HG03457 (cell line): ENCODE data around the gene SH3BP4.
"Not testable (repeated sequence)": the region's sequence is repeated elsewhere in the genome, so short reads cannot be mapped to it uniquely, and the experiment has no call there.

ENCODE experiments used
- ATAC-seq: cut with Tn5 transposase; IDR thresholded peaks from one replicate; pipeline ENCODE4 v1.9.1; 2021; ENCODE audit warnings: moderate number of reproducible peaks; ENCODE audit not compliant: unreplicated experiment

SH3BP4 gene

DNA sequence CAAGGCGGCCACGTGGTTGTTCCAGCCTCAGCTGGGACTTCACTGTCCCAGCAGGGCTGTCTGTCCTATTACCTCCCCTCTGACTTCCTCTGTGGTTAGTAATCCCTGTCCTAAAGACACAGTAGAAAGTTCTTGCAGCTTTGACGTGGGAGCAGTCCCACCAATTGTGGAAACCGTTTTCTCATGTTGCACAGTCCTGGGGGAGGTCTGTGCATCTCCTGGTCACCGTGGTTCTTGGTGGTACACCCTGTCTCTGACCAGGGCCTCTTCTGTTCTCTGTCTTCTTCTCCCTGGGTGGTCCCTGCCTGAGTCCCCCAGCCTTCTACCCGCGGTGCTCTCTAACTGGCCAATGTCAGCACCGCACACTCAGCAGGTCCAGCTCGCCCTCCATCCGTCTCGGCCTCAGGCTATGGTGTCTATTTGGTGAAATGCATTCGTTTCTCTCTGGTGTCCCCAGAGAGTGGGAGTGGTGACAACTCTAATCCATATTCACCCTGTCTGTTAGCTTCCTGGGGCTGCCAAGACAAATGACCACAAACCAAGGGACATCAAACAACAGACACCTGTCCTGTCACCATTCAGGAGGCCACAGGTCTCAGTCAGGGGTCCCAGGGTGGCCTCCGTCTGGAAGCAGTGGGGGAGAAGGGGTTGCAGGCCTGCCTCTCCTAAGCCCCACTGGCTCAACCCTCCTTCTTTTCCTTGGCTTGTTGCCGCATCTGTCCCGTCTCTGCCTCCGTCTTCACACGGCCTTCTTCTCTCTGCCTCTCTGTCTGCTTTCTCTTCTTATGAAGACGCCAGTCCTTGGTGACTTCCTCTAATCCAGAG is 99.8 kb downstream of the SH3BP4 start:
- ATAC-seq: no peak

DNA sequence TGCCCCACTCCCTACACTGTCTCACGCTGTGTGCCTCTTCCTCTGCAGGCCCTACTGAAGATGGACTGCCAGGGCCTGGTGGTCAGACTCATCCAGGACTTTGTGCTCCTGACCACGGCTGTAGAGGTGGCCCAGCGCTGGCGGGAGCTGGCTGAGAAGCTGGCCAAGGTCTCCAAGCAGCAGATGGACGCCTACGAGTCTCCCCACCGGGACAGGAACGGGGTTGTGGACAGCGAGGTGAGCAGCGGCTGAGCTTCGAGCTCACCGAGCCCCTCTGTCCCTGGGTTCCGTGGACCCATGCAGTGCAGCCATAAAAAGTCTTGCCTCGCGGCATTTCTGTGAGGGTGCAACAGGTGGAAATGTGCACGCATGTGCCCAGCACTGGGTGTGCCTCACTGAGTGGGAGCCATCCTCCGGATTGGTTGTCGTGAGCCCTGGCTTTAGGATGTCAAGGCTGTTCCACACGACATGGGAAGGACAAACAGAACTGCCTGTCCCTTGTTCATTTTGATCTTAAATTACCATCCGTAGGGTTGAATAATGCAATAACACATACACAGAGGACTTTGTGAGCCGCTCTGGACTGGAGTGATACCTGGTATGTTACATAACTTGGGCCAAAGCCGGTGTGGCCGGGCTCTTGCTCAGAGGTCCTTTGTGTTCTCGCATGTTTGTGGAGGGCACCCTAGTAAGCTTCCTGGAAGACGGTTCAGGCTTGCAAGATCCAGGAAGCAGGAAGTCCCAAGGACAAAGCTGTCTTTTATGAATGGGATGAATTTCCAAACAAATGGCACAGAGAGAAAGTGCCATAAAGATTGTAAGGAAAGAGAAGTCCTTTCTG is 100.9 kb downstream of the SH3BP4 start:
- ATAC-seq: no peak

DNA sequence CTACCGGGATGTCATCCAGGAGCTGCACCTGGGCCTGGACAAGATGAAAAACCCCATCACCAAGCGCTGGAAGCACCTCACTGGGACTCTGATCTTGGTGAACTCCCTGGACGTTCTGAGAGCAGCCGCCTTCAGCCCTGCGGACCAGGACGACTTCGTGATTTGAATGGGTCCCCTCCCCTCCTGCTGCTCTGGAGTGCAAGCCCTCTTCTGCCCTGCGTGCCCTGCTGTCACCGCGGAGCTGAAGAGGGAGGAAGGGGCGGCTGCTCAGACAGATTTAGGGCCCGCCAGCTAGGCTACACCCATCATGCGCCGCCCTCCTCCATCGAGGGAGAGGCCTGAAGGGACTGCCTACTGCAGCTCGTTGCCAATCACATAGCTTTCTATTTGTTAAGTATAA is 101.8 kb downstream of the SH3BP4 start:
- no peak for ATAC-seq

DNA sequence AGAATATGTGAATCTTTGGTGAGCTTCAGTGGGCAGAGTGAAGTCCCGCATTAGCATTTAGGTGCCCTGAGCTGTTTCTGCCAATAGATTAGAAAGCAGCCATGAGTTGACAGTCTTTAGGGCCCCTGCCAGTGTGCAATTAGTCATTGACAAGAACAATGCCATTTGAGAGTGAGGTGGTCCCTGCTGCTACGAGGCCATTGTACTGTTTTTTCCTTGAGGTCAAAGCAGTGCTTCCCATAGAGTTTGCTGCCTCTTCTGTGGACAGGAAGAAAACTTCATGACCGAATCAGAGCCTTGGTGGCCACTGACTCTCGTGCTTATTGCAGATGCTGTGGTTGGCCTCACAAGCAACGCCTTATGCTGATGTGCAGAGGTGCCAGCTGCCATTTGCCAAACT is 102.7 kb downstream of the SH3BP4 start:
- no peak for ATAC-seq

DNA sequence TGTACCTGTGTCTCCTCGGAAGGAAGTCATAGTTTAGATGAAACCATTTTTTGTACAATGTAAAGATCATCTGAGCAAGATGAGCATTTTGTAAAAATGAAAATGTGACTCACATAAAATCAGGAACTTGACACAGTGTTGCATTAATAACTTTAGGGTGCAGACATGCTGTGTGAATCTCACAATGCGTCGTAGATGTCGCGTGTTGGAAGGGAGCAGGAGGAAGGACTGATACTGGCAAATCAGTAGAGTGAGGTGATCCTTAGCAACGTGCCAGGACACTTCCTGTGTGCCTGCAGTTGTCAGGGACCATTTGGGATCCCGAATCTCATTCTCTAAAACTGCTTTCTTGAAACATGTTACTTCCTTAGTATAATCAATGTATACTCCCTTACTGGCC is 103.1 kb downstream of the SH3BP4 start:
- no peak for ATAC-seq

DNA sequence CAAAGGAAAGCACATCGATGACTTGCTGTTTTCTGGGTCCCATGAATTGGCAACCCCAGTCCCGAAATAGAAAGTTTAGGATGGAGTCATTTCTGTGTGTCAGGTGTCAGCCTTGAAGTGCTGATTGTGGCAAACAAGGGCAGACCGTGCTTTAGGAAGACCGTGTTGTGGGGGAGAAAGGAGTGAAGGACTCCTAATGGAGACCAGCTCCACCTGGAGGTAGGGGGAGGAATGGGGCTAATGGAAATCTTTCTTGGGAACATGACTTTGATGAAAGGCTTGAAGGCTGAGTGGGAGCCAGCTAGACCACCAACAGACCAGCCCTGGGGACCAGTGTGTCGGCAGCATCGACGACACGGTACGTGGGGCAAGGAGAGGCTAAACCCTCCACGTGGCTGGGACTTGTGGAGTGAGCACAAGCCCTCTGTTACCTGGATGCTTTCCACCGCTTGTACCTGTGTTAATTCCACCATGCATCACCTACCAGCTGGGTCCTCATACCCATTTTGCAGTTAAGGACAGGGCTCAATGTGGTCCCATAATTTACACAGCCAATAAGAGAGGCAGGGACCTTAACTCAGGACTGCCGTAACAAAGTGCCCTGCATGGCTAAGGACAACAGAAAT is 104.2 kb downstream of the SH3BP4 start:
- no peak for ATAC-seq

DNA sequence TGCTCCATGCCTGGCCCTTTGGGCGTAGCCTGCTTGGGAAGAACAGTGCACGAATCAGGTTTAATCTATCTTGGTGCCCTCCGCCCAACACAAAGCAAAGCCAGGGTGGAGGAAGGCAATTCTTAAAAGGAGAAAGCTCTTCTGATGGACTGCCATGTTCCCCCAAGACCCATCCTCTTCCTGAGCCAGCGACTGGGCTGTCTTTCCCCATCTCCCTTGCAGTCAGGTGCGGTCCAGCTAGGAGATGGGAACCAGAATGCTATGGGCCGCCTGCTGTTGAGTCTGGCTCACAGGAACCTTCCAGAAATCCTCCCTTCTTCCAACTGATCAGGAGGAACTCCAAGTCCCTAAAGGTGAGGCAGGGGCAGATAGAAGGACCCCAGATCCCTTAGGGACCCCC is 105.0 kb downstream of the SH3BP4 start:
- ATAC-seq: no peak

DNA sequence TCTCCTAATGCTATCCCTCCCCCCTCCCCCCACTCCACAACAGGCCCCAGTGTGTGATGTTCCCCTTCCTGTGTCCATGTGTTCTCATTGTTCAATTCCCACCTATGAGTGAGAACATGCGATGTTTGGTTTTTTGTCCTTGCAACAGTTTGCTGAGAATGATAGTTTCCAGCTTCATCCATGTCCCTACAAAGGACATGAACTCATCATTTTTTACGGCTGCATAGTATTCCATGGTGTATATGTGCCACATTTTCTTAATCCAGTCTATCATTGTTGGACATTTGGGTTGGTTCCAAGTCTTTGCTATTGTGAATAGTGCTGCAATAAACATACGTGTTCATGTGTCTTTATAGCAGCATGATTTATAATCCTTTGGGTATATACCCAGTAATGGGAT is 105.8 kb downstream of the SH3BP4 start:
- not testable (repeated sequence) for ATAC-seq

DNA sequence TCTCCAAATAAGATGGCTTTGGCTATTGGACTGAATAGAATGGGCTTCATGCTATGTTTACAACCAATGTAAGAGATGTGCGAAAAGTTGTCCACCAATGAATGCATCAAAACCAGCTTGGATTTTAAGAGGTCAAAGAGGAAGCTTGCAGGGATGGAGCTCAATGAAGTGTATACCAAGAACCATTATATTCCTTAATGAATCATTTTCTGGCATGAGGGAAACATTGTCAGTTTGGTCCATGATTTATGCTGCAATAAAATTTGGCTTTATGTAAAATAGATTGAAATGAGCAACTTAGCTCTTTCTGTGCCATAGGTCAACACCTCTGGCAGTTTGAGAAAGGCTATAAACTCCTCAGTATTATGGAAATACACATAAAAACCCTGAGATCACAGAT is 107.3 kb downstream of the SH3BP4 start:
- ATAC-seq: no peak

DNA sequence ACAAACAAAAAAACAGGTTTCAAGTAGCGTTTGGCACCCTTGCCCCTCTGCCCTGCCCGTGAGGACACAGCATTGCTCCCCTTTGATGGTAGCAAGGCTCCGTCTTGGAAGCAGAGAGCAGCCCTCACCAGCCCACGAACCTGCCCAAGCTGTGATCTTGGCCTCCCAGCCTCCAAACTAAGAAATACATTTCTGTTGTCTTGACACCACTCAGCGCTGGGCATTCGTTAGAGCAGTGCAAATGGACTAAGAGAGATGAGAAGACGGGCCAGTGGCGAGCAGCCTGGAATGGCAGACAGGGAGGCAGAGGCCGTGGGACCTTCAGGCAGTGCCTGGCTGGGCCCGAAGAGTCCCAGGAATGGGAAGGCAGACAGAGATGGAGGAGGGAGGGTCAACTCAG is 109.8 kb downstream of the SH3BP4 start:
- no peak for ATAC-seq

DNA sequence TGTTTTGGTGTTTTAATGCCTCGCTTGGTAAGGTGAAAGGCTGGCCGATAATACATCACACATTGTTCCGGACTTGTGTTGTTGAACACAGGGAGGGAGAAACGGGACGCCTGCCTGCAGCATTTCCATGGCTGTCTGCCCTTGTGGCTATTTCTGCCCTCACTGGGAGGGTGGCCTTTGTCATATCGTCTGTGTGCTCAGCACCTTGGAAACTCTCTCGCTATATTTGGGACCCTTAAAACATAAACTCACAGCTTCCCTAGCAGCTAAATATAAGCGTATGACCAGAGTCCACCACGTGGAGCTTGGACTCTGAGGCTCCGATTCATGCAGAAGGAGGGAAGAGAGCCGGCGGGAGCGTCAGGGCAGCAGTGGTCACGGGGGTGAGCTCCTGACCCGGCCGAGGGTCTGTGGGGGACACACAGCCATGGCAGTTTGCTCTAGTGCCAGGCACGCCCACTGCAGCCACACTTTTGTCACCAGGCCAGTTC is 111.7 kb downstream of the SH3BP4 start:
- no peak for ATAC-seq

DNA sequence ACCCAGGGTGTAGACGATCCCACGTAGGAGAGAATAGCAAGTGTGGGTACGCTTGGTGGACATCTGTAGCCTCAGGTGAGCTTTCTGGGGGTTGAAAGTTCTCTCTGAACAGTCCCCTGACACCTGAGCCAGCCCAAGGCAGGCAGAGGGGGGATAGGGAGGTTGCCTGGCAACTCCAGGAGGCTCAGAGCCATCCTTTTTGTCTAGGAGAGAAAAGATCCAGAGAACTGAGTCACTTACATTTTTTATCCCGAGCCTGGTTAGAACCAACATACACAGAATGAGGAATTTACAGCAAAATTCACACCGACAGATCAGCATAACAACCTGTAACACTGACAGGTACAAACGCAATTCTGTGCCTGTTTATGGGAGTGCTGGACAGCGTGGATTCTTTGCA is 113.2 kb downstream of the SH3BP4 start:
- no peak for ATAC-seq

DNA sequence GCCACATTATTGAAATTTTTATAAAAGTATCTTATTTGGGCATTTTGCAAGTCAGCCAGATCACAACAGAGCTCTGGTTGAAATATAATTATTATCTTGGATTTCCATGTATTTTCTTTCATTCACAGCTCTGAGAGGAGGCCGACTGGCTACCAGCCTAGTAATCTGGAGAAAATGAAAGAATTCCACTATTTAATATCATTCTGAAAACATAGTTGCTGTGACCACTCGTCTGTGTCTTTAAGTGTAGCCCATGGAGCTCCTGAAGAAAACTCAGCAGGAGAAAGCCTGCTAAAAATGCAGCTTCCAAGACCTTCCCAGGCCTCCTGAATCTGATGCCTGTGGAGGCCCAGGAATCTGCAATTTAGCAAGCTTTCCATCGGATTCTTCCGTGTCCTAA is 114.7 kb downstream of the SH3BP4 start:
- ATAC-seq: no peak

DNA sequence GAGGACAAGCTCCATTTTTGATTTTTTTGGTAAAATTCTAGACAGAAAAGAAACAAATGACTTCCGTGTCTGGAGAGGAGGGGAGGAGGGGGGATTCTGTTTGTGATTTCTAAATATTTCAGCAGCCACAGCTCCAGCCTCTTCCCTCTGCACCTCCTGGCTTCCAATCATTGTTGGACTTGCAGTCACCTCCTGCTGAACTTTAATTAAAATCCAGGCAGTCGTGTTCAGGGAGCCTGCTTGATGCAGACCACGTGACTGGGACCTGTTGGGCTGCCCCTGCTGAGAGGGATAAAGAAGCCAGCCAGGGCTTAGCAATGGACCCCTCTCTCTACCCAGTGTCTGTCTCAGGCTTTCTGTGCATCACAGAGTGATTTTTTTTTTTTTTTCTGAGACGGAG is 115.1 kb downstream of the SH3BP4 start:
- ATAC-seq: no peak

DNA sequence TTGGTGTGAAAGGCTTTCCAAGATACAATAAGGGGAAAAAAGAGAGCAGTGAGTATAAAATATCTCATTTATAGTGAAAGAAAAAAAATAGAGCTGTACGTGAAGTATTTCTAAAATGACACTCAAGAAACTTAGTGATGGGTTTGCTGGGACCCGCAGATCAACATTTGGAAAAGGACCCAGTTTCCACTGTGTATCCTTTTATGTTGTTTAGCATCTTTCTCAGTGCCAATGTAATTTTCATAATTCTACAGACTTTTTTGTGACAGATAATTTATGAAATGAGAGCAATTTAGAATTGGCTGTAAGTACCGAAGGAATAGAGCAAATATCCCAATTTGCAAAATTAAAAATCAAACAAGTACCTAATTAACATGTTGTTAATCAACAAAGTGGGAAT is 116.9 kb downstream of the SH3BP4 start:
- no peak for ATAC-seq

DNA sequence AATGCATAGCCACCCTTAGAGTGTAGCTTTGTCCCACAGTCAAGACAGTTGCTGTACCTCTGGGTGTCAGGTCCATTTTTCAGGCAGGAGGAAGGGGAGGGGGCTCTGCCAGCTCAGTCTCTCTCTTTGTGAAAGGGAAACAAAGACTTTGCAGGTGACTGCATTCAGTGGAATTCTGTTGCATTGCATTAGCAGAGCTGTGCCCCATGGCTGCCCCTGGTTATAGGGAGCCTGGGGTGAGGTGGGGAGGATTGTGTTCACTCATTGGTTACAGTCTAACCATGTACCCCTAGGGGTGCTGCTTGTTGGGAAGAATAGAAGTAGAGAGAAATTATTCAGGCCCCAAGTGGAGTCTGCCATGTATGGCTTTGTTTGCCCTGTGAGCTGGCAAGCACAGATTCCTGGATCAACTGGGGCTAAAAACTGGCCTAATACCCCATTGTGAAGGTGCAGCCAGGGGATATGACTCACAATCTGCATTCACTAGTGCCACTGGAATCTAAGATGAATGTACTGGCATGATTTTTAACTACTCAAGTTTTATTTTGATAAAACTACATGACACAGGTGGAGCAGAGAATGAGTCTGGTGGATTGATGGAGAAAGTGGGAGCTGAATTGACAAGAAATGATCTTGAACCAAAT is 118.4 kb downstream of the SH3BP4 start:
- no peak for ATAC-seq

DNA sequence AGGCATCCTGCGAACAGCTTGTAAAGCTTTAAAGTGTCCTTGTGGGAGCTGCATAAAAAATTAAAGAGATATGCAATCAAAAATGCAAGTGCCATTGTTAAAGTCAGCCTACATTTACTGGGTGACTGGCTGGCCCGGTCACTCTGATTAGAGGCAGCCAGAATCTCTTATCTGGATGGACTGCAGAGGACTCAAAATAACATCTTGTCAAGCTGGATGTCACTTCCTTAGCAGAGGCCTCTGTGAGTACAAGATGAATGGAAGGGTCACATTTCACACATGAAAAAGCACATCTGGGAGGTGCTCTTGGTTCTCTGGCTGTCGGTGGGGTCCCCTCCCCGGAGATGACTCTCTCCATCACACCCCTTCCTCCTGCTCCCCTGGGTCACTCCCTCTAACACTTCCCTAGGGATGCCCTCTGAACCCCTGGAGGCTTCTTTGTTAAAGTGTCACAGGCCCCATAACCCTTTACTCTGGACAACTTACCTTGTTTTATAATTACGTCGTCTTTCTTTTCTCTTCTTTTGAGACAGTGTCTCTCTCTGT is 122.1 kb downstream of the SH3BP4 start:
- ATAC-seq: no peak

DNA sequence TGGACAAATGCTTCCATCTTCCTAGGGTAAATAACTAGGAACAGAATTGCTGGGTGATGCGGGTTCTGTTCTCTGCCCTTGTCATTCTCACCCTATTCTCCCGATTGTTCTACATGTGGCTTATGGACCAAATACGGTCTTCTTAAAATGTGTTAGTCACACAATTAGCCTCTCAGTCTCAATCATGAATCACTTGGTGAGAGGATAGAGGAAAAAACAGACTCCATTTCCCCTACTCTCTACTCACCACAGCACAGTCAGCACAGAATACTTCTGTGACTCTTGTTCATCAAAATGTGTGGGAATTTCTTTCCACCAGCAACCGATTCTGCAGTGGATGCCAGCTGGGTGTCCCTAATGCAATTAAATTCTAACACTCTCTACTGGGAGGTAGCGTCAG is 125.2 kb downstream of the SH3BP4 start:
- ATAC-seq: no peak

DNA sequence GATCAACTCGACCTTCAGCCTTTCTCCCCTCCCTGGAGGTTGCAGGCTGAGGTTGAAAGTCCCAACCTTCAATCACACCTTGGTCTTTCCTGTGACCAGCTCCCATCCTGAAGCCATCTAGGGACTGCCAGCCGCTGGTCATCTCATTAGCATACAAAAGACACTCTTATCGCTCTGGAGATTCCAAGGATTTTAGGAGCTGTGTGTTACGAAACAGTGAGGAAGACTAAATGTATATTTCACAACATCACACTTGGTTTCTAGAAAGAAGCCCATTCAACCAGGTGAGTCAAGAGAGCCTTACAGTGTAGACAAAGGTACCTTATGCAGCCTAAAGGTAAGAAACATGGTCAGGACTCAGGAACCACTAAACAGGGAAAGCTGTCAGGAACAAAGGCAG is 126.4 kb downstream of the SH3BP4 start:
- no peak for ATAC-seq

DNA sequence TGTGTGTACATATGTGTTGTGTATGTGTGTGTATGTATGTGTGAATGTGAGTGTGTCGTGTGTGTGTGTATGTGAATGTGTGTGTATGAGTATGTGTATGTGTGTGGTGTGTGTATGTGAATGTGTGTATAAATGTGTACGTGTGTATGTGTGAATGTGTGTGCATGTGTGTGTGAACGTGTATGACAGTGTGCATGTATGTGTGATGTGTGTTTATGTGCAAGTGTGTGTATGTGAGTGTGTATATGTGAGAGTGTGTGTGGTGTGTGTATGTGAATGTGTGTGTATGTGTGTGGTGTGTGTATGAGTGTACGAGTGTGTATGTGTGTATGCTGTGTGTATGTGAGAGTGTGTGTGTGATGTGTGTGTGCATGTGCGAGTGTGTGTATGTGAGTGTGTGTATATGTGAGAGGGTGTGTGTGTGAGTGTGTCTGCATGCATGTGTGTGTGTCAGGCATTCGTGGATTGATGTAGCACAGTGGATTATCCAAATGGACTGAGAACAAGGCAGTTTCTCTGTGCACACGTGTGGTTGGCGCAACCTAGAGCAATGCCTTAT is 127.2 kb downstream of the SH3BP4 start:
- ATAC-seq: no peak

DNA sequence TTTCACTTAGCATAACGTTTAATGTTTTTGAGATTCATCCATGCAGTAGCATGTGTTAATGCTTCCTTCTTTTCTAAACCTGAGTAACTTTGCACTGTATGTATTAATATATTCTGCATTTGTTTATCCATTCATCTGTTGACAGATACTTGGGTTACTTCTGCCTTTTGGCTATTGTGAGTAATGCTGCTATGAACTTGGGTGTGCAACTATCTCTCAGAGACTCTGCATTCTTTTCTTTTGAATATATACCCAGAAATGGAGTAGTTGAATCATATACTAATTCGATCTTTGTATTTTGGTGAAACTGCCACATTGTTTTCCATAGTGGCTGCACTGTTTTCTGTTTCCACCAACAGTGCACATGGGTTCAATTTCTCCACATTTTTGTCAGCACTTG is 128.3 kb downstream of the SH3BP4 start:
- no peak for ATAC-seq
